Activated CD8-positive, alpha-beta memory T cell treated with anti-CD3 and anti-CD28 coated beads for 1 hour (primary cell): Measurements from ENCODE around the gene SLC9B1.

Experiments used
- DNase-seq, 2 donors: peaks; one replicate each; pipeline ENCODE4 v3.0.0-alpha.2; 2020; ENCODE audit warnings: low read depth in 1 of 2; ENCODE audit errors: extremely low read depth in 1 of 2

The SLC9B1 gene

GRCh38 chr4:103019308-103020124, at the start of gene SLC9B1:
SLC9B1 (minus strand) TSS chr4:103019705; CDS start chr4:102991711, 27,994 bp downstream.
- DNase-seq: peak; percentile 83 to 88

GRCh38 chr4:103067841-103068547, 48.5 kb upstream of the SLC9B1 start:
- DNase-seq: no peak

GRCh38 chr4:103060453-103061148, 41.1 kb upstream of the SLC9B1 start:
- no peak for DNase-seq

- no peak for DNase-seq
Measured at GRCh38 chr4:103054030-103054429, 34.5 kb upstream of the SLC9B1 start.

- no peak for DNase-seq
Measured at GRCh38 chr4:103052779-103053178, 33.3 kb upstream of the SLC9B1 start.

GRCh38 chr4:103052145-103052544, 32.6 kb upstream of the SLC9B1 start:
- no peak for DNase-seq

GRCh38 chr4:103050736-103051436, 31.4 kb upstream of the SLC9B1 start:
- no peak for DNase-seq

GRCh38 chr4:103046416-103047290, 27.1 kb upstream of the SLC9B1 start:
- DNase-seq: no peak

- no peak for DNase-seq
Measured at GRCh38 chr4:103044183-103044582, 24.7 kb upstream of the SLC9B1 start.

- no peak for DNase-seq
Measured at GRCh38 chr4:103036169-103036568, 16.7 kb upstream of the SLC9B1 start.

- no peak for DNase-seq
Measured at GRCh38 chr4:103032574-103032973, 13.1 kb upstream of the SLC9B1 start.

- no peak for DNase-seq
Measured at GRCh38 chr4:103030791-103031190, 11.3 kb upstream of the SLC9B1 start.

- no peak for DNase-seq
Measured at GRCh38 chr4:103029300-103029699, 9.8 kb upstream of the SLC9B1 start.

- DNase-seq: no peak
Measured at GRCh38 chr4:103026868-103027267, 7.4 kb upstream of the SLC9B1 start.

- DNase-seq: no peak
Measured at GRCh38 chr4:103024996-103025395, 5.5 kb upstream of the SLC9B1 start.

- no peak for DNase-seq
Measured at GRCh38 chr4:103021120-103021519, 1.6 kb upstream of the SLC9B1 start.

- DNase-seq: no peak
Measured at GRCh38 chr4:103018391-103019307, 856 bp downstream of the SLC9B1 start.

- DNase-seq: no peak
Measured at GRCh38 chr4:103012551-103012950, 7.0 kb downstream of the SLC9B1 start.

- DNase-seq: no peak
Measured at GRCh38 chr4:103012060-103012459, 7.4 kb downstream of the SLC9B1 start.
